C1 segment of cervical spinal cord (tissue), 14 donors: Measurements from ENCODE around the gene KIAA1217.
"Not testable (repeated sequence)": the region's sequence is repeated elsewhere in the genome, so short reads cannot be mapped to it uniquely, and the experiment has no call there.

ENCODE experiments used
- DNase-seq, 14 donors: peaks; one replicate each; lab custom pipeline; 2025; lab: John Stamatoyannopoulos, UW

The KIAA1217 gene

GRCh38 chr10:24340446-24340845, 131.5 kb downstream of the KIAA1217 start:
- no peak for DNase-seq

GRCh38 chr10:24340883-24341282, 131.9 kb downstream of the KIAA1217 start:
- DNase-seq, result no peak

- no peak for DNase-seq
These were observed 132.4 kb downstream of the KIAA1217 start for GRCh38 chr10:24341371-24341770.

GRCh38 chr10:24341897-24342296, 133.0 kb downstream of the KIAA1217 start:
- no peak for DNase-seq

GRCh38 chr10:24343686-24344085, 134.7 kb downstream of the KIAA1217 start:
- DNase-seq, result peak in 1 of 14 donors; percentile 7

- DNase-seq, result no peak
These were observed 135.3 kb downstream of the KIAA1217 start for GRCh38 chr10:24344279-24344678.

GRCh38 chr10:24344695-24345463, 135.9 kb downstream of the KIAA1217 start:
- DNase-seq, result peak in 1 of 14 donors; percentile 18

- DNase-seq, result no peak
These were observed 138.1 kb downstream of the KIAA1217 start for GRCh38 chr10:24346877-24347519.

GRCh38 chr10:24349379-24350001, 140.6 kb downstream of the KIAA1217 start:
- no peak for DNase-seq

GRCh38 chr10:24350070-24350921, 141.4 kb downstream of the KIAA1217 start:
- no peak for DNase-seq

GRCh38 chr10:24350922-24351225, 141.9 kb downstream of the KIAA1217 start:
- DNase-seq, result not testable (repeated sequence)

GRCh38 chr10:24351961-24352360, 143.0 kb downstream of the KIAA1217 start:
- DNase-seq, result no peak

- no peak for DNase-seq
These were observed 143.5 kb downstream of the KIAA1217 start for GRCh38 chr10:24352399-24352798.

GRCh38 chr10:24353319-24353718, 144.4 kb downstream of the KIAA1217 start:
- no peak for DNase-seq

GRCh38 chr10:24355056-24355688, 146.2 kb downstream of the KIAA1217 start:
- no peak for DNase-seq

- no peak for DNase-seq
These were observed 148.5 kb downstream of the KIAA1217 start for GRCh38 chr10:24357344-24358004.

- DNase-seq, result no peak
These were observed 149.1 kb downstream of the KIAA1217 start for GRCh38 chr10:24358022-24358421.

GRCh38 chr10:24360282-24361127, 151.6 kb downstream of the KIAA1217 start:
- peak in 8 of 14 donors; percentile 1 to 44 (median 10) for DNase-seq

- DNase-seq, result no peak
These were observed 154.1 kb downstream of the KIAA1217 start for GRCh38 chr10:24363070-24363469.

GRCh38 chr10:24367688-24368087, 158.8 kb downstream of the KIAA1217 start:
- no peak for DNase-seq
